HUES6 (cell line): Measurements from ENCODE around the gene TCAP.

Source experiments
- H3K27ac ChIP-seq: 2 replicates; pipeline ENCODE4 v1.7.0; 2013; ENCODE audit warnings: low read depth, mild to moderate bottlenecking, low read length, inconsistent platforms
- H3K27me3 ChIP-seq: 2 replicates; pipeline ENCODE4 v1.6.1; 2013; ENCODE audit warnings: low read length; ENCODE audit not compliant: control insufficient read depth, insufficient read depth
- H3K36me3 ChIP-seq: 2 replicates; pipeline ENCODE4 v1.6.1; 2013; ENCODE audit warnings: low read length; ENCODE audit not compliant: control insufficient read depth, insufficient read depth
- H3K4me1 ChIP-seq: 2 replicates; pipeline ENCODE4 v1.6.1; 2013; ENCODE audit warnings: low read length; ENCODE audit not compliant: control insufficient read depth, insufficient read depth
- H3K4me3 ChIP-seq: 2 replicates; pipeline ENCODE4 v1.5.1; 2013; ENCODE audit warnings: low read depth, low read length
- H3K9ac ChIP-seq: one replicate; pipeline ENCODE4 v1.6.1; 2013; ENCODE audit warnings: mild to moderate bottlenecking, low read length
- H3K9me3 ChIP-seq: 2 replicates; pipeline ENCODE4 v1.6.1; 2013; ENCODE audit warnings: low read depth, low read length; ENCODE audit not compliant: control insufficient read depth, insufficient read depth

TCAP gene

GRCh38 chr17:39663688-39664580 lies 1.2 kb upstream of the TCAP start:
- H3K27me3 ChIP-seq = peaks cover 31% of the 10 kb centered on the region
- H3K4me1 ChIP-seq = peaks cover 49% of the 10 kb centered on the region
- H3K36me3 ChIP-seq = peaks cover 22% of the 10 kb centered on the region
- no peak overlapping the region for H3K27ac ChIP-seq
- peak overlapping the region; percentile 52 for H3K4me3 ChIP-seq
- peak overlapping the region; percentile 14 for H3K9ac ChIP-seq
- no peaks in the 10 kb centered on the region for H3K9me3 ChIP-seq

GRCh38 chr17:39665642-39666224 lies 584 bp downstream of the TCAP start:
- Histone ChIP-seq H3K9me3 (no peaks in the 10 kb centered on the region), H3K9ac (no peak overlapping the region), H3K4me1 (peaks cover 49% of the 10 kb centered on the region), H3K4me3 (no peak overlapping the region), H3K27ac (no peak overlapping the region), H3K36me3 (peaks cover 12% of the 10 kb centered on the region), H3K27me3 (peaks cover 40% of the 10 kb centered on the region)

- H3K9me3 ChIP-seq = no peaks in the 10 kb centered on the region
- H3K9ac ChIP-seq = no peak overlapping the region
- H3K27me3 ChIP-seq = peaks cover 40% of the 10 kb centered on the region
- no peak overlapping the region for H3K4me3 ChIP-seq
- H3K36me3 ChIP-seq = peaks cover 8% of the 10 kb centered on the region
- H3K4me1 ChIP-seq = peaks cover 49% of the 10 kb centered on the region
- no peak overlapping the region for H3K27ac ChIP-seq
These were observed 1.1 kb downstream of the TCAP start for GRCh38 chr17:39666231-39666600.

- Histone ChIP-seq H3K36me3 (peaks cover 3% of the 10 kb centered on the region; the same call in 1 of the 2 replicates), H3K27ac (no peak overlapping the region), H3K9ac (no peak overlapping the region), H3K27me3 (peaks cover 40% of the 10 kb centered on the region), H3K4me1 (peaks cover 49% of the 10 kb centered on the region), H3K4me3 (peak overlapping the region; percentile 64), H3K9me3 (no peaks in the 10 kb centered on the region)
These were observed 1.6 kb downstream of the TCAP start for GRCh38 chr17:39666601-39667261.

- no peak overlapping the region for H3K9ac ChIP-seq
These were observed 2.3 kb downstream of the TCAP start for GRCh38 chr17:39667262-39667944.

GRCh38 chr17:39667945-39668924 lies 3.1 kb downstream of the TCAP start, which contains the start of gene PNMT:
Gene PNMT, plus strand, starts transcription at chr17:39668453. Its CDS starts 23 bp downstream, at chr17:39668476.
- peaks cover 43% of the 10 kb centered on the region for H3K4me1 ChIP-seq
- peak within 1 kb of the TSS; percentile 64 for H3K4me3 ChIP-seq
- H3K27me3 ChIP-seq = peaks cover 40% of the 10 kb centered on the region
- no peak within 1 kb of the TSS for H3K27ac ChIP-seq
- peak within 1 kb of the TSS; percentile 14 for H3K9ac ChIP-seq
- no peaks in the 10 kb centered on the region for H3K9me3 ChIP-seq
- no peaks in the 10 kb centered on the region for H3K36me3 ChIP-seq

More at GRCh38 chr17:39667262-39667944, 2.3 kb downstream of the TCAP start:
- Histone ChIP-seq H3K9me3 (no peaks in the 10 kb centered on the region), H3K4me3 (peak overlapping the region; percentile 64), H3K36me3 (no peaks in the 10 kb centered on the region), H3K27ac (no peak overlapping the region), H3K4me1 (peaks cover 51% of the 10 kb centered on the region), H3K27me3 (peaks cover 40% of the 10 kb centered on the region)

GRCh38 chr17:39669897-39670735 lies 5.0 kb downstream of the TCAP start:
- Histone ChIP-seq H3K36me3 (no peaks in the 10 kb centered on the region), H3K27ac (no peak overlapping the region), H3K9ac (no peak overlapping the region), H3K4me3 (no peak overlapping the region), H3K27me3 (peaks cover 40% of the 10 kb centered on the region), H3K9me3 (no peaks in the 10 kb centered on the region), H3K4me1 (peaks cover 37% of the 10 kb centered on the region)

GRCh38 chr17:39670746-39671145 lies 5.6 kb downstream of the TCAP start:
- no peak overlapping the region for H3K27ac ChIP-seq
- H3K4me1 ChIP-seq = peaks cover 36% of the 10 kb centered on the region
- no peaks in the 10 kb centered on the region for H3K36me3 ChIP-seq
- no peak overlapping the region for H3K4me3 ChIP-seq
- H3K9me3 ChIP-seq = no peaks in the 10 kb centered on the region
- no peak overlapping the region for H3K9ac ChIP-seq
- peaks cover 38% of the 10 kb centered on the region for H3K27me3 ChIP-seq

- H3K9me3 ChIP-seq = no peaks in the 10 kb centered on the region
- no peak overlapping the region for H3K9ac ChIP-seq
- peaks cover 26% of the 10 kb centered on the region for H3K27me3 ChIP-seq
- no peak overlapping the region for H3K4me3 ChIP-seq
- H3K36me3 ChIP-seq = peaks cover 4% of the 10 kb centered on the region; the same call in 1 of the 2 replicates
- peaks cover 28% of the 10 kb centered on the region for H3K4me1 ChIP-seq
- H3K27ac ChIP-seq = no peak overlapping the region
These were observed 6.7 kb downstream of the TCAP start for GRCh38 chr17:39671651-39672521.
